Measurements from ENCODE around the gene ZNRF3.
"Not testable (repeated sequence)": the region's sequence is repeated elsewhere in the genome, so short reads cannot be mapped to it uniquely, and the experiment has no call there.

Gene ZNRF3

DNA sequence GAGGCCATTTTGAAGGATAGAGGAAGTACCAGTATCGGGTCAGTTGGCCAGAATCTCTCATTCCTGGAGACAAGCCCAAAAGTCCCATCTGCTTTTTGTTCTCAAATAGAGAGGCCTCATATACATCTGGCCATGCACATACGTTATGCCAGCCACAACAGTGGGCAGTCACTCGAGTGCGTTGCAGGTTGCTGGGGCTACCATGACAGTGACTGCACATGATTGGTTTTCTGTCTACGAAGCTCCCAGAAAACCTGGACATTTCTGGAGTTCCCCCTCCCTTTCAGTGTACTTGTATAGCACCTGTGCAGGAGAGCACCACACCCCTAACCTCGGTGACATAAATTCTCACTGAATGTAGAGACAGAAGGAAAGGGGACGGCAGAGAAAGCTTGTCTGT is 116.1 kb downstream of the ZNRF3 start:
- no peak overlapping the region for H3K27ac ChIP-seq
- TF ChIP-seq, protein P1, sequence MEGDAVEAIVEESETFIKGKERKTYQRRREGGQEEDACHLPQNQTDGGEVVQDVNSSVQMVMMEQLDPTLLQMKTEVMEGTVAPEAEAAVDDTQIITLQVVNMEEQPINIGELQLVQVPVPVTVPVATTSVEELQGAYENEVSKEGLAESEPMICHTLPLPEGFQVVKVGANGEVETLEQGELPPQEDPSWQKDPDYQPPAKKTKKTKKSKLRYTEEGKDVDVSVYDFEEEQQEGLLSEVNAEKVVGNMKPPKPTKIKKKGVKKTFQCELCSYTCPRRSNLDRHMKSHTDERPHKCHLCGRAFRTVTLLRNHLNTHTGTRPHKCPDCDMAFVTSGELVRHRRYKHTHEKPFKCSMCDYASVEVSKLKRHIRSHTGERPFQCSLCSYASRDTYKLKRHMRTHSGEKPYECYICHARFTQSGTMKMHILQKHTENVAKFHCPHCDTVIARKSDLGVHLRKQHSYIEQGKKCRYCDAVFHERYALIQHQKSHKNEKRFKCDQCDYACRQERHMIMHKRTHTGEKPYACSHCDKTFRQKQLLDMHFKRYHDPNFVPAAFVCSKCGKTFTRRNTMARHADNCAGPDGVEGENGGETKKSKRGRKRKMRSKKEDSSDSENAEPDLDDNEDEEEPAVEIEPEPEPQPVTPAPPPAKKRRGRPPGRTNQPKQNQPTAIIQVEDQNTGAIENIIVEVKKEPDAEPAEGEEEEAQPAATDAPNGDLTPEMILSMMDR (conservative IDR thresholded peaks at IDR 0.05): no peak

DNA sequence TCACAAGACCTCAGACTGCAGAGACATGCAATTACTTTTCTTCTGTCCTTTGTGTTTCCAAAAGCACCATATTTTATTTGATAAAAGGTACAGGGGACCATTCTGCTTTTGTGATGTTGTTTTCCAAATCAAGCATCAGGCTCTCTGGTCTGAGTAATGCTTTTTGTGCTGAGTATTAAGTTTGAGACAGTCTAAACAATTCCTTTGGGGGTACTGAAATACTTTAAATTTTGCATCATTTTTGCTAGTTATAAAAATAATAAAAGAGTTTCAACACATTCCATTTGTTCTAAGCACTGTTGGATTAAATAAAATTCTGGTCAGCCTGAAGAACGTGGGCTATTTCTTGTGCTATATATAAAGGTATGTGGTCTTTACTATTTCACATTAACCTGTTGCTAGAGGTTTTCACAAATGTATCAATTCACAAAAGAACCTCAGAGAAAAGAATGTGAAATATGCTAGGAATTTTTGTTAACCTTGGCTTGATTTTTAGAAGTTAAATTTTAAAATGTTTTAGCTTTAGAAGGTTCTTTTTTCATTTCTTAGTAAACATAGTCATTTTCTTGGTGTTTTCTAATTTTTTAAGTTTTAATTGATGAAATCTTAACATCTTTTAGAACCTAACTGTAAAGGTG is 116.7 kb downstream of the ZNRF3 start:
- TF ChIP-seq, protein P1 (conservative IDR thresholded peaks at IDR 0.05): no peak
- no peak overlapping the region for H3K27ac ChIP-seq

DNA sequence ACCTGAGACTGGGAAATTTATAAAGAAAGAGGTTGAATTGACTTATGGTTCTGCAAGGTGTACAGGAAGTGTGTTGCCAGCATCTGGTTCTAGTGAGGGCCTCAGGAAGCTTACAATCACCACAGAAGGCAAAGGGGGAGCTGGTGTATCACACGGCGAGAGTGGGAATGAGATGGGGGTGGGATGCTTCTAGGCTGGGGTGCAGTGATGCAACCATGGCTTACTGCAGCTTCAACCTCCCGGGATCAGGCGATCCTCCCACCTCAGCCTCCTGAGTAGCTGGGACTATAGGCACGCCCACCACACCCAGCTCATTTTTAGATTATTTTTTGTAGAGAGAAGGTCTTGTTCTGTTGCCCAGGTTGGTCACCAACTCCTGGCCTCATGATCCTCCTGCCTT is 117.3 kb downstream of the ZNRF3 start:
- TF ChIP-seq, protein P1 (conservative IDR thresholded peaks at IDR 0.05): no peak
- H3K27ac ChIP-seq: no peak overlapping the region

DNA sequence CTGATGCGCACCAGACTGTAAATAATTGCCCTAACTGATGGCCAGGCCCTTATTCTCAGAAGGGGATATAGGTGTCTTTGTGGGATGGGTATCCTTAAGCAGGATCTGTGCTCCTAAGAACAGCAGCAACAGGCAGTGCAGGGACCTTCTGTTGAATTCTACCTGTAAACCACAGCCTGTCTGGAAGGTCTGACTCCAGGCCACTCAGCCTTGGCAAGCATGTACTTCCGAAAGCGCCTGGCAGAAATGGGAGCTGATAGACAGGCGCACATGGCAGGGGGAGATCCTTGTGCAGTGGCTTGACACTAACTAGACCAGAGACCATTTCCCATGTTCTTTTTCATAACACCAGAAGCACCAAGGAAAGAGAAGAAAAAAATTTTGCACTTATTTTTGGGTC is 119.2 kb downstream of the ZNRF3 start:
- peak overlapping the region; percentile 74; the same call in 1 of the 2 replicates for H3K27ac ChIP-seq
- TF ChIP-seq, protein P1 (conservative IDR thresholded peaks at IDR 0.05): no peak

DNA sequence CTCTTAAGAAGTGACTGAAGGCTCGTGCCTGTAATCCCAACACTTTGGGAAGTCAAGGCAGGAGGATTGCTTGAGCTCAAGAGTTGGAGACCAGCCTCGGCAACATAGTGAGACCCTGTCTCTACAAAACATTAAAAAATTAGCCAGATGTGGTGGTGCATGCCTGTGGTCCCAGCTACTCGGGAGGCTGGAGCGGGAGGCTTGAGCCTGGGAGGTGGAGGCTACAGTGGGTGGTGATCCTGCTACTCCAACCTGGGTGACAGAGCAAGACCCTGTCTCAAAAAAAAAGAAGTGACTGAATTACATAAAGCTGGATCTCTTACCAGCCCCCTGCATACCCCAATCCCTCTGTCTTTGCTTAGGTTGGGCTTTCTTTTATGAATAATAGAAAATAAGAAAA is 120.2 kb downstream of the ZNRF3 start:
- TF ChIP-seq, protein P1 (conservative IDR thresholded peaks at IDR 0.05): no peak
- peak overlapping the region; percentile 74 for H3K27ac ChIP-seq

DNA sequence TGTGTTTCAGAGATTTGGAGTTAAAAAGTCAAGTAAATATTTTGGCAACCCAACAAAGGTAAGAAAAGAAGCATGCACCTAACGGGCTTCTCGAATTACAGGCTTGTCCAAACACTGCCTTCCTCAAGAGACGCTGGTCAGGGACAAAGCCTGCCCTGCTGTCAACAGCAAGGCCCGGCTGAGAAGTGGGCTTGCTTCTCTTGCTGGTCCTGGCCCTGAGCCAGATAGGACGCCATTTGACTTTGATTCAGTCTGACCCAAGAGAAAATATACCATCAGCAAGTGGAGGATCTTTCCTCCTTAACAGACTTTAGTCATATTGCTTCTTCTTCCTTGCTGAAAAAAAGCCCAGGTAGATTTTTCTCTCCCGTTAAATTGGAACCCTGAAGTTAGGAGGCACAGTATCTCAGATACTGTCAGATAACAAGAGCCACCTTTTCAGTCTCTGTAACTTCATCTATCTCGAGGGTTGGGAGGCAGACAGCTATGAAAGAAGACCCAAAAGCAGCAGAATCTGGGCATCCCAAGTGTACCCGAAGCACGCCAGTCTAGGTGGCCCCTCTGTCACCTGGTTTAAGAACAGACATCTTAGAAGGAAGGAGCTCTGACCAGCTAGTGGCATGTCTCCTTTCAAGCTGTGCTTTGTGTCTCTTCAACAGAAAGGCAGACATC is 120.7 kb downstream of the ZNRF3 start:
- peak overlapping the region; percentile 74 for H3K27ac ChIP-seq
- TF ChIP-seq, protein P1 (conservative IDR thresholded peaks at IDR 0.05): no peak

DNA sequence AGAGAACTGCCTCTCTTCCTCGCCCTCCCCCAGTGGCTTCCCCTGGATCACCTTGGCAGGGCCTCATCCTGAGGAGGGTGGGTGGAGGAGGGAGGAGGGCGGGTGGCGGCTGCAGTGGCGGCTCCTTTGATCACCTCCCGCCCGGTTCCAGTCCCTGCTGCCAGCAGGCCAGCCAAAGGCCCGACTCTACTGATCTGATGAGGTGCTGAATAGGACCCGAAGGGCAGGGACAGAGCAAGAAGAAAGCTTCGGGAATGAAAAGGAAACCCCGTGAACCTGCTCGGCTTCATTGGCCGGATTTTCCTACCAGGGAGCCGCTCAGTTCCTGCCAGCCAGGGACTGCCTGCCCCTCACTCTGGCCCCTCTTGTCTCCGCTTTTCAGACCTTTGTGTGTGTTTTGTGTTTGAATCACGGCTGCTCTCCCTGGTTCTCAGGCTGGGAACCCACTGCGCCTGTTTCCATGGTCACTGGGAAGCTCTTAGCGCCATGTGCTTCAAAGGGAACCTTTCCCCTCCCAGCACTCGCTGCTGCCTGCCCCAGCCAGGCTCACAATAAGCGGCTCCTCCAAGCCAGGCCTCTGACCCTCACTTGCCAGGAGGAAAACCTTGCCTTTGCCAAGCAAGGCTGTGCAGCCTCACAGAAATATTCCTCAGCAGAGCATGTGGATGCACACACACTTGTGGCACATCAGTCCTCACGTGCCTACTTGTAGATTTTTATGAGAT is 121.4 kb downstream of the ZNRF3 start:
- peak overlapping the region; percentile 74 for H3K27ac ChIP-seq
- TF ChIP-seq, protein P1 (conservative IDR thresholded peaks at IDR 0.05): no peak

DNA sequence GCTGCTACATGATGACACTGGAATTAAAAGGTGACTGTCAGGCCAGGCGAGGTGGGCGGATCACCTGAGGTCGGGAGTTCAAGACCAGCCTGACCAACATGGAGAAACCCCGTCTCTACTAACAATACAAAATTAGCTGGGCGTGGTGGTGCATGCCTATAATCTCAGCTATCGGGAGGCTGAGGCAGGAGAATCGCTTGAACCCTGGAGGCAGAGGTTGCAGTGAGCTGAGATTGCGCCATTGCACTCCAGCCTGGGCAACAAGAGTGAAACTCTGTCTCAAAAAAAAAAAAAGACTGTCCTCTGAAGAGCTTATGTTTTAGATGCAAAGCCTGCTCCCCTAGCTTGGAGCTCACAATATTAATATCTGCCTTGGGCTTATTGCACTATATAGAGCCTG is 122.4 kb downstream of the ZNRF3 start:
- H3K27ac ChIP-seq: not testable (repeated sequence)
